ENCODE measurements around the gene UCK2. TPM values are rescaled to one million over a fixed set of nuclear protein-coding genes. Genes with fewer than 3 reads are reported as not detected.

Gene UCK2
- total RNA-seq, 1 donor from 2014 or later = 110 TPM

DNA sequence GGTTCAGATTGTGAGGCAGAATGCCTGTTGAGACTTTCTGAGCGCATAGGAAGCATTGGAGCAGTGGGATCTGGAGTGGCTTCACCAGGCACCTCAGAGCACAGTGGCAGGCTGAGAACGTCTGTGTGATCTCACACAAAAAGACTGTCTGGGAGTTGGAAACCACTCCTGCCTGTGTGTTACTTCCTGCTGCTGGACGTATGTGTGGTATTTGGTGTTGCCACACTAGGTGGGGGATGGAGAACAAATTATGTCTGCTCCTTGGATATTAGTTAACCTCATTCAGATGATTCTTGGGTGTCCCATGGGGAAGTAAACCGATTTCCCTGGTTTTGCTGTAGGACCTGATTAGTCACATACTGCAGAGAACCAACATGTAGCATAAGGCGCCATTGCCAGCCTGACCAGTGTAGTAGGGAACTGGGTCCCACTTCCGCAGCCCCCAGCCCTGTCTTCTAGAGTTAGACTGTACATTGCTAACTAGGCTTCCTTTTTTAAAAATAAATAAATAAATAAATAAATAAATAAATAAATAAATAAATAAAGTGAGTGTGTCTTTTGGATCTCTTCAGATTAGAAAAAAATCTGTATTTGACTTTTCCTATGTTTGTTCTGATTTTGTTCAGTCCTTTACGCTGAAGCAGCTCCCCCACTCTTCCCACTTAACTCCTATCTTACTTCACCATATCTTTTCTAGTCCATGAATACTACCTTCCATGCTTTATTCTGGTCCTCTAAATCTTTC, 26.9 kb downstream of the UCK2 start:
- no peak for DNase-seq
- Mint-ChIP-seq H3K9me3 (no peaks in the 10 kb centered on the region), H3K4me1 (peaks cover 55% of the 10 kb centered on the region), H3K27ac (no peak overlapping the region), H3K27me3 (no peaks in the 10 kb centered on the region), H3K36me3 (ENCODE audit: low read depth) (no peaks in the 10 kb centered on the region), H3K4me3 (no peak overlapping the region)
- intact Hi-C loops (cut with micrococcal nuclease) = no loop called here

DNA sequence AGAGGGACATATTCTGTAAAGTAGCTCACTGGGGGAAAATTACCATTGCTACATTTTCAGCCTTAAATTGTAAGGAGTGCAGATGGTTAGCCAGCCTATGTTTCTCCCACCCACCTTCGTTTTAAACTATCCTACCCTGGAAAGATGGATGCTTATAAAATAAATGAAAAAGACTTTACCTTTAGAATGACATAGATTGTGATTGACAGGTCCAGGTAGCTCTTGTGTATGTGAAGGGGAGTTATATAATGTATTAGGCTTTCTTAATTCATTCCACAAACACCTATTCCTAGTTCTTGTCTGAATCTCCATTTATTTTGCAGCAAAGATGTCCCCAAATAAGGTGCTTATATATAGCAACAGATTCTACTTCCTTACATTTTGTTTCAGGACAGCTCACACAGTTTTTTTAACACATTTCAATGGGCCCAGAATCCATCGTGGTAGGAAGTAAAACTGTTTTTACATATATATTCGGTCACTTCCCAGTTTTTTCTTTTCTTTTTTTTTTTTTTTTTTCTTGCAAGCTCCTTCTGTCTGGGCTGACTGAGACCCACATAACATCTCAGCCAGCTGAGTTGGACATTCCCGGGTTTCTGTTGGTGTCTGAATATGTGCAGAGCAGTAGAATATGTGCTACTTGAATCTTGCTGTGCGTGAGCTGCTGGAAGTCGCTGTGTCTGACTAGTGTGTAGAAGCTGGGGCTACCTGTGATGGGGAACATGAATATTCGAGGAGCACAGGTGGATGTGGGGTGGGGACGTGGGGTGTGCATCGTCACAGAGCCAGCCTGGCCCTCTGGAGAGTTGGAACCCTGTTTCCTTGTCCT, 27.8 kb downstream of the UCK2 start:
- no peak overlapping the region for H3K27ac Mint-ChIP-seq
- H3K9me3 Mint-ChIP-seq = no peaks in the 10 kb centered on the region
- H3K36me3 Mint-ChIP-seq (ENCODE audit: low read depth) = peaks cover 3% of the 10 kb centered on the region
- no peak for DNase-seq
- H3K27me3 Mint-ChIP-seq = no peaks in the 10 kb centered on the region
- intact Hi-C loops (cut with micrococcal nuclease) = no loop called here
- H3K4me3 Mint-ChIP-seq = no peak overlapping the region
- peaks cover 59% of the 10 kb centered on the region for H3K4me1 Mint-ChIP-seq

DNA sequence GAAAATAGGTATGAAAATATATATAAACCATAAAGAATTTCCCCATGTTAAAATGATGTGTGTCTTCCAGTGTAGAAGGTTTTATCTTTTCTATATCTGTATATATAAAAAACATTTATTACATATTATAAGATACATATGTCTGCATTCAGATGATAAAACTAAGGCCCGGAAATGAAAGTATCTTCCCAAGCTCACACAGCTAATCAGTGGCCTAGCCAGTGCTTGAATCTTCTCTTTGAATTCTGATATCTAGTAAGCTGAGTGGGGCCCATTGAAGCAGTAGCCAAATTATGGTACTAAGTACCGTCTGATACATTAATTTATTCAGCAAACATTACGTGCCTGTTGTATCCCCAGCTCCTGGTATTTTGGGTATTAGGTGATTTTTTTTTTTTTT, 28.6 kb downstream of the UCK2 start:
- Mint-ChIP-seq H3K4me3 (no peak overlapping the region), H3K27me3 (no peaks in the 10 kb centered on the region), H3K4me1 (peaks cover 57% of the 10 kb centered on the region), H3K9me3 (no peaks in the 10 kb centered on the region), H3K27ac (no peak overlapping the region), H3K36me3 (ENCODE audit: low read depth) (peaks cover 3% of the 10 kb centered on the region)
- no peak for DNase-seq
- intact Hi-C loops (cut with micrococcal nuclease) = no loop called here

DNA sequence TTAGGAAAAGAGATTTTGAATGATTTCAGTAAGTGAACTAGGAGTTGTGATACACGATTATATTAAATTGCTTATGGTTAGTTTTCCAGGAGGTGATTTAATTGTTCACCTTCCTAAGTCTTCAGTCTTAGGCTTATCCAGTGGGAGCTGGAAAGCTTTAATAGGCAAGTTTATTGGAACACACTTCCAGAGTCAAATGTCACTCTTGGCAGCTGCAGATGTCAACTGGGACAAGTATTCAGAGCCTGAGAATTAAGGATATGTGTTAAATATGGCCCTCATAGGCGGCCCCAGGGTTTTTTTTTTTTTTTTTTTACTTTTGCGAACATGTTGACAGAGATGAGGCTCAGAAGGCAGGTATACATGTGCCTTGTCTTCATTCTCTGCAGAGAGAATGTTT, 29.2 kb downstream of the UCK2 start:
- H3K4me1 Mint-ChIP-seq = peaks cover 53% of the 10 kb centered on the region
- H3K27me3 Mint-ChIP-seq = no peaks in the 10 kb centered on the region
- no peak overlapping the region for H3K4me3 Mint-ChIP-seq
- H3K27ac Mint-ChIP-seq = no peak overlapping the region
- no peaks in the 10 kb centered on the region for H3K9me3 Mint-ChIP-seq
- H3K36me3 Mint-ChIP-seq (ENCODE audit: low read depth) = peaks cover 3% of the 10 kb centered on the region
- intact Hi-C loops (cut with micrococcal nuclease) = no loop called here
- no peak for DNase-seq

DNA sequence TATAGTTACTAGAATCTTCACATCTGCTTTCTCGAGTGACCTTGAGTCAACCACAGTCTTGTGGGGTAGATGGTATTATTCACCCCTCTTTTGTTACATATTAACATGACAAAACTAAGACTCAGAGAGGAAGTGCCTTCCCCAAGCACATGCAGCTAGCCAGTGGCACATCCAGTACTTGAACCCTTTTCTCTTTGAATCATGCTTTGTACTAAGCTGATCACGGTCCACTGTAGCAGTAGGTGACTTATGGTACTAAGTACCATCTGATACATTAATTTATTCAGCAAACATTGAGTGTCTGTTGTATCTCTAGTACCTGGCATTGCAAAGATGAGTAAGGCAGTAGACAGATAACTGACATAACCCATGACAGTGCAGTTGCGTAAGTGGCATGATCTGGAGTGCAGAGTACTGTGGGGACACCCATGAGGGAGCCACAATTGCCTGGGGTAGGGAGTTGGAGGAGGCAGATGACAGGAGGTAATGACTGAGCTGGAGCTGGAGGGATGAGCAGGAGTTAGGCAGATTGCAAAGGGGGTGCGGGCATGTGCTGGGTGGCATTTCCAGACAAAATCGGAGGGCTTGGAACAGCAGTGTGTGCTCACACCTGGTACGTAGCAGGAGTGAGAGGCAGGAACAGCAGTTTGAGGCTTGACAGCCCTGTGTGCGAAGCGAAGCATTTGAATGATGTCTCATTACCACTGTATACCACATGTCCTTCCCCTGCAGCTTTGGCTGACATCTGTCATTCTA, 29.8 kb downstream of the UCK2 start:
- Mint-ChIP-seq H3K36me3 (ENCODE audit: low read depth) (peaks cover 3% of the 10 kb centered on the region), H3K27me3 (no peaks in the 10 kb centered on the region), H3K9me3 (no peaks in the 10 kb centered on the region), H3K4me1 (peaks cover 51% of the 10 kb centered on the region), H3K4me3 (no peak overlapping the region), H3K27ac (no peak overlapping the region)
- intact Hi-C loops (cut with micrococcal nuclease) = no loop called here
- no peak for DNase-seq

DNA sequence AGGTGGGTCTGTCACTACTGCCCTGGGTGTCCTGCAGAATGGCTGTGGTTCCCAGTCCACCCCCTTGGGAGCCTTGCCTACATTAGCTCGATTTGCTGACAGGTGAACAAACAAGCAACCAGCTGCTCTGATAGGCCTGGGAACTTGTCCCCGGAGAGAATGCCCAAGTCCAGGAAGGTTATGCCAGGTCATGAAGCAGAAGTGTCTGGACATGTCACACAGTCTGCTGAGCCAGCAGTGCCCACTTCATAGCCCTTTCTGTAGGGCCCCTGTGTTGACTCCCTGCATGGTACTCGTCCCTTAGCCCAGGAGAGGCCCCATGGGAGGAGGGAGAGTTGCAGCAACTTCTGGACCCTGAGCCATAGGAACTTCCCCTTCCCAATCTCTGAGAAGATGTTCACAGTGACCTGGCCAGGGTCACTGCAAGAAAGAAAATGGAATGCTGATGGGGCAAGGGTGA, 31.0 kb downstream of the UCK2 start:
- no peak for DNase-seq
- Mint-ChIP-seq H3K36me3 (ENCODE audit: low read depth) (peaks cover 3% of the 10 kb centered on the region), H3K27ac (no peak overlapping the region), H3K27me3 (no peaks in the 10 kb centered on the region), H3K4me3 (no peak overlapping the region), H3K4me1 (peaks cover 45% of the 10 kb centered on the region), H3K9me3 (no peaks in the 10 kb centered on the region)
- intact Hi-C loops (cut with micrococcal nuclease) = no loop called here

DNA sequence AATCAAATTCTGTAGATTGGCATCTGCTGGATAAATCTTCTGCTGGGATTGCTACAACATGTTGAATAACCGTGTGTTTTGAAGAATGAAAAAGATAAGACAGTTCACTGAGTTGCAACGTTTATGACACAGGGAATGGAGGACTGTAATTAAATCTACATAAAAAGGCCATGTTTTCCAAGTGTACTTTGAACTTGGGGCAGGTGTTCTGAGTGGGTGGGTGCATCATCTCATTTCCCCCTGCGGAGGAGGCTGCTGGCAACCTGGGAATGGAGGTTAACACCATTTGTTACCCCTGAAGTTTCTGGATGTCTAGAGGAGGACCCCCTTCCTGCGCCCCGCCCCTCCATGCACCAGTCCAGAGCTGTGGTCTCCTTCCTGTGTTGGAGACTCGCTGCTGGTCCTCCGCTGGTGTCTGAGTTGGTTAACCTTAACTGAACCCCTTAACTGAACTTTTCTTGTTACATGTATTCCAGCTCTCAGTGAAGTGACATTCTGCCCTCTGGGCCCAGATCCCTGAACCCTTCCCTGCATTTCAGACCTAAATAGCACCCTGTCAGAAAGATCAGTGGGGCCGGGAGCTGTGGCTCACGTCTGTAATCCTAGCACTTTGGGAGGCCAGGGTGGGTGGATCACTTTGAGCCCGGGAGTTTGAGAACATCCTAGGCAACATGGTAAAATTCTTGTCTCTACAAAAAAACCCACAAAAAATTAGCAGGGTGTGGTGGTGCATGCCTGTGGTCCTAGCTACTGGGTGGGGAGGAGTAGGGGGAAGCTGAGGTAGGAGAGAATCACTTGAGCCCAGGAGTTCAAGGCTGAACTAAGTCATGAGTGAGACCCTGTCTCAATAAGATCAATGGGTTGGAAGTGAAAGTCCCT, 31.8 kb downstream of the UCK2 start:
- Mint-ChIP-seq H3K4me3 (no peak overlapping the region), H3K27me3 (no peaks in the 10 kb centered on the region), H3K4me1 (peaks cover 37% of the 10 kb centered on the region), H3K9me3 (no peaks in the 10 kb centered on the region), H3K27ac (no peak overlapping the region), H3K36me3 (ENCODE audit: low read depth) (peaks cover 3% of the 10 kb centered on the region)
- DNase-seq = no peak
- intact Hi-C loops (cut with micrococcal nuclease) = no loop called here

DNA sequence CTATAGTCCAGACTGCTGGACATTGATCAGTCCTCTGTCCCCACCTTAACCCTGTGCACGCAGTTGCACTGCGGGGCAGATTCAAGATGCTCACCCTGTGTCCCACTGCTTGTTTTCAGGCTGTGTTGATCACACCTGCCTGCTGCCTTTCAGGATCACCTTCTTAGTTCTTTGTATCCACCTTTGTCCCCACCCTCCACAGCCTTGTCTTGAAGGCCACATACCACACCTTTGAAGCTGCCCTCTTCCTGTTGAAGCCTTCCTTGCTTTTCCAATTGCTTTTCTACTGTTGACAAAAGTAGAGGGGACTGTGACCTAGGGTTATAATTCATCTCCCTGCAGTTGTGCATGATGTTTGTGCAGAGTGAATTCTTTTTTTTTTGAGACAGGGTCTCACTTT, 32.7 kb downstream of the UCK2 start:
- no peaks in the 10 kb centered on the region for H3K27me3 Mint-ChIP-seq
- DNase-seq = no peak
- H3K36me3 Mint-ChIP-seq (ENCODE audit: low read depth) = peaks cover 3% of the 10 kb centered on the region
- peaks cover 36% of the 10 kb centered on the region for H3K4me1 Mint-ChIP-seq
- intact Hi-C loops (cut with micrococcal nuclease) = no loop called here
- no peak overlapping the region for H3K4me3 Mint-ChIP-seq
- no peak overlapping the region for H3K27ac Mint-ChIP-seq
- no peaks in the 10 kb centered on the region for H3K9me3 Mint-ChIP-seq

DNA sequence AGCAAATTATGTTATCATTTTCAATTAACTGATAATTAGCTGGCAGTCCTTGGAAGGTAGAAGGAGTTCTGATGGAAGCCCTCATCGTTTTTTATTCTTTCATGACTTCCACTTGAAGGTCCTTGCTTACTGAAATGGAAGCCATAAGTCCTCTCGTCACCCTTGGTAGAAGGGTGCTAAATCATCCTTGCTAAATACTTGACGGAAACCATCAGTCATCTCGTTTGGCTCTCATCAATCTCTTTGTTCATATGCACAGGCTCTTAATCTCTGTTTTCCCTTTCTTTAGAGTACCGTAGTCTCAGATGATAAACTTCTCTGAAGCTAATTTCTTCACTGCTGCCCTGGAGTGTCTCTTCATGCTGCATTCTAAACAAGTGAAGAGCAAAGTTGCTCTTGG, 34.5 kb downstream of the UCK2 start:
- H3K36me3 Mint-ChIP-seq (ENCODE audit: low read depth) = peaks cover 11% of the 10 kb centered on the region
- H3K27ac Mint-ChIP-seq = no peak overlapping the region
- DNase-seq = no peak
- no peaks in the 10 kb centered on the region for H3K9me3 Mint-ChIP-seq
- H3K27me3 Mint-ChIP-seq = no peaks in the 10 kb centered on the region
- no peak overlapping the region for H3K4me3 Mint-ChIP-seq
- intact Hi-C loops (cut with micrococcal nuclease) = no loop called here
- peaks cover 38% of the 10 kb centered on the region for H3K4me1 Mint-ChIP-seq

DNA sequence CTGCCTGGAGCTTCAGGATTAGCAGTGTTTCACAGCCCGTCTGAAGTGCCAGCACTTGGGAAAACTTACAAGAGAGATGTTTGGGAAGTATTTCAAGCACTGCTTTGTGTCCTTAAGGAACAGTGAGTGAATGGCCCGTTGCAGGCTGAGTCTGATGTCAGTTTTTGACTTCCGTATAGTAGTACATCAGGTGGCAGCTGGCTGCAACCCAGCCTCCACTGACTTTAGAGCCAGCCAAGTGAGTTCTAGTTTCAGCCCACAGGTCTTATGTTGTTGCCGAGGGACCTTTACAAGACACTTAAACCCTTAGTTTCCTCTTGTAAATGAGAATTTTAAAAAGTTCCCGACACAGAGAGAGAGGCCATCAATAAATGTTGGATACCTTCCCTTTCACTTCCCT, 35.0 kb downstream of the UCK2 start:
- DNase-seq = no peak
- Mint-ChIP-seq H3K36me3 (ENCODE audit: low read depth) (peaks cover 11% of the 10 kb centered on the region), H3K9me3 (no peaks in the 10 kb centered on the region), H3K4me3 (no peak overlapping the region), H3K27ac (no peak overlapping the region), H3K27me3 (no peaks in the 10 kb centered on the region), H3K4me1 (peaks cover 33% of the 10 kb centered on the region)
- intact Hi-C loops (cut with micrococcal nuclease) = no loop called here

DNA sequence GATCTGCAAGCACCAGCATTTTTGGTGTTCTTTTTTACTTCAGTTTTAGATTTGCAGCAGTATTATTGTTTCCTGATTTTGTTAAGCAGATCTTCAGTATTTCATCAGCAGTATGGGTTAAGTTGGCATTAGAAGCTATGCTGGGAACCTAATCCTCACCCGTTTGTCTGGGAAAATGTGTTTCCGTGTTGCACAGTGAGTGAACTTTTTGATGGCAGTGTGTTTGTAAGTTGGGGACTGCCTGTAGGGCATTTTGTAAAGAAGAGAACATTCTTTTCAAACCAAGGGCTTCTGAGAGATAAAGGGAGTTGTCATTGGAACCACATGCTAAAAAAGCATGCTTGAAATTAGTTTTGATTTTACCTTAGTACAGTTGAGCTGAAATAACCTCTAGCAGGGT, 35.9 kb downstream of the UCK2 start:
- H3K4me1 Mint-ChIP-seq = peaks cover 27% of the 10 kb centered on the region
- intact Hi-C loops (cut with micrococcal nuclease) = no loop called here
- H3K27ac Mint-ChIP-seq = no peak overlapping the region
- no peak overlapping the region for H3K4me3 Mint-ChIP-seq
- DNase-seq = no peak
- H3K9me3 Mint-ChIP-seq = no peaks in the 10 kb centered on the region
- H3K27me3 Mint-ChIP-seq = no peaks in the 10 kb centered on the region
- H3K36me3 Mint-ChIP-seq (ENCODE audit: low read depth) = peaks cover 14% of the 10 kb centered on the region

DNA sequence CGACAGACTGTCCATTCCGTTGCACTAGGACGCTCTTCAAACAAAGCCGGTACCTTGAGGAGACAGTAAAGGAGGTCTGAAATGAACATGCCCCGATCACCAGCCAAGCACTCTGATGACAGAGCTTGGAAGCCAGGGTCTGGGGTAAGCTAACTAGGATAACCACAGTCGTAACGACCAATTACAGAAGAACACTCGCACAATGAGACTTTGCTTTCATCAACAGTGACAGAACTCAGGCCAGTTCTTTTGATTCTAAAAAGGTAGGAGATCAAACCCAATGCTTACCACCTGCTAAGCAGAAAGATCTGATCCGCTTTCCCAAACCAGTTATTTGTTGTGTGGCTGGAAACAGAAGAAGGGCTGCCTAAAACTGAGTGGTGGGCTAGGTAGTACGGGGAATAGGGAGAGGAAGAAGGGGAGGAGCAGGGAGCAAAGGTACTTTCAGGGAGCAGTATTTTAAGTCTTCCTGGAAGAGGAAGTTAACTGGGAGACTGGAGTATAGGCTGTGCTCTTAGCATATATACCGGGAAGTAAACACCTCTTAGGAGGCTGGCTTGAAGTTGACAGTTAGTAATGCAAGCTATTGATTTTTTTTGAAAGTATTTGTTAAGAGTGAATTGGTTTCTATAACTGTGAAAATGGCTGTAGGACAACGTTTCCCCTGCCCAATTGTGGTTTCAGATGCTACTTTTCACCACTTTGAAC, 38.4 kb downstream of the UCK2 start:
- Mint-ChIP-seq H3K4me3 (no peak overlapping the region), H3K4me1 (peaks cover 21% of the 10 kb centered on the region), H3K27me3 (no peaks in the 10 kb centered on the region), H3K9me3 (no peaks in the 10 kb centered on the region), H3K36me3 (ENCODE audit: low read depth) (peaks cover 10% of the 10 kb centered on the region), H3K27ac (no peak overlapping the region)
- intact Hi-C loops (cut with micrococcal nuclease) = no loop called here
- DNase-seq = no peak

DNA sequence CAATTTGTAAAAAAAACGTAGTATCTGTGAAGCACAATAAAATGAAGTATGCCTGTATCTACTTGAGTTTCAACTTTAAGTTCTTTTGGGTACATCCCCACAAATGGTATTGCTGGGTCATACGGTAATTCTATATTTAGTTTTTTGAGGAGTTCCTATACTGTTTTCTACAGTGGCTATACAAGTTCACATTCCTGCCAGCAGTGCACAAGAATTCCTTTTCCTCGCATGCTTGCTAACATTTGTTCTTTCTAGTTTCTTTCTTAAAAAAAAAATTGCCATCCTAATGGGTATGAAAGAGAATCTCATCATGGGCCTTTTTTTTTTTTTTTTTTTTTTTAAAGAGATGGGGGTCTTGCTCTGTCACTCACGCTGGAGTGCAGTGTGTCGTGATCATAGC, 41.9 kb downstream of the UCK2 start:
- Mint-ChIP-seq H3K27me3 (no peaks in the 10 kb centered on the region), H3K4me3 (no peak overlapping the region), H3K27ac (no peak overlapping the region), H3K9me3 (no peaks in the 10 kb centered on the region), H3K4me1 (peaks cover 31% of the 10 kb centered on the region), H3K36me3 (ENCODE audit: low read depth) (peaks cover 13% of the 10 kb centered on the region)
- intact Hi-C loops (cut with micrococcal nuclease) = no loop called here
- no peak for DNase-seq

All from activated CD4-positive, alpha-beta T cell treated with anti-CD3 and anti-CD28 coated beads, Interleukin-2, amount 10 ng/mL, durations not matched to agents 24 days and 14 days (primary cell).